Vagina (tissue), 2 donors: Measurements from ENCODE around the gene LTA.
A peak's percentile ranks its signal among the peaks of the same experiment; 100 is the strongest.

Experiments used
- CTCF ChIP-seq, 3 experiments: fragments of 450-650 bp in 2 of 3; fragments of 200-600 bp in 1 of 3; sonication (generic) in 1 of 3; IDR thresholded peaks; one replicate each; pipeline ENCODE4 v1.5.1; 2017 to 2019; ENCODE audit warnings: antibody characterized with exemption in 3 of 3, mild to moderate bottlenecking in 2 of 3, moderate library complexity in 2 of 3
- POLR2A ChIP-seq, 2 donors: fragments of 450-650 bp; IDR thresholded peaks; one replicate each; pipeline ENCODE4 v1.6.1; 2017; ENCODE audit warnings: antibody characterized with exemption in 2 of 2, mild to moderate bottlenecking in 2 of 2, moderate library complexity in 2 of 2
- POLR2AphosphoS5 ChIP-seq, 2 donors: sonication (generic); formaldehyde crosslinking; IDR thresholded peaks; one replicate each; pipeline ENCODE4 v1.9.0; 2017; ENCODE audit warnings: antibody characterized with exemption in 2 of 2, mild to moderate bottlenecking in 2 of 2, low read depth in 1 of 2; ENCODE audit not compliant: insufficient read depth in 1 of 2

- peak in 1 of 3 experiments; percentile 19 for TF ChIP-seq CTCF (IDR thresholded peaks at IDR 0.05)
- TF ChIP-seq POLR2A (IDR thresholded peaks at IDR 0.05), result no peak
- peak; percentile 85 to 98 for TF ChIP-seq POLR2AphosphoS5 (IDR thresholded peaks at IDR 0.05; ENCODE audit: insufficient read depth in 1 of 2, low read depth in 1 of 2)
These were observed 24.9 kb upstream of the LTA start, which contains the start of gene NFKBIL1 for GRCh38 chr6:31546958-31547726.
